ENCODE measurements around the gene MEGF11.

DNA sequence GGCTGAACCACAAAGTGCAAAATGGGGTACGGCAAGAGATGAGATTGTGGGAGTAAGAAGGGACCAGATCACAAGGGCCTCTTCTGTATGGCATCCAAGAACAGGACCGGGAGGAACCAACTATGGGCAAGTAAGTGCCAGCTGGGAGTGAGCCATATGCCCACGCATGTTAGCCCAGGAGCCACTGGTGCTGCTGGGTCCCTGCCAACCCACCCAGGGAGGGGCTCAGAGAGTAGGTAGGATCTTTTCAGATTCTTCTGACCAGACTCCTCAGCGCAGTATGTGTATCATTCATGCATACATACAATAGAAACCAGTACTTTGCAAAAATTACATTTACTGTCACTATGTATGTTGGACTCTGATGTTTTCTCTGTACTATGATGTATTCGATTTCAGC lies 330.3 kb downstream of the MEGF11 start:
- no peak for TF ChIP-seq CTCF (IDR thresholded peaks at IDR 0.05)
- TF ChIP-seq POLR2A (IDR thresholded peaks at IDR 0.05): no peak
